OCI-LY7 (cell line): Measurements from ENCODE around the gene STARD9. TPM values are rescaled to one million over a fixed set of nuclear protein-coding genes. Genes with fewer than 3 reads are reported as not detected.

Source experiments
- BruUV-seq: library from RNA; stranded (reverse); fragments of 400-500 nt; replicated peaks from 2 replicates; lab custom pipeline; 2021; lab: Mats Ljungman, UMichigan
- CTCF ChIA-PET: fragments of 300-600 bp; sonication (Branson Sonifier 250); formaldehyde crosslinking; loops from one replicate; lab custom pipeline; 2022; ENCODE audit warnings: antibody characterized with exemption; ENCODE audit not compliant: unreplicated experiment; lab: Charles Lee
- POLR2A ChIA-PET: fragments of 300-600 bp; sonication (Branson Sonifier 250); formaldehyde crosslinking; loops from one replicate; lab custom pipeline; 2022; ENCODE audit warnings: antibody characterized with exemption; lab: Charles Lee
- DNase-seq: peaks from one replicate; pipeline ENCODE4 v3.0.0-alpha.2; 2015; ENCODE audit warnings: low spot score
- H2AFZ ChIP-seq: fragments of 200-600 bp; sonication (generic), shearing (Covaris generic); 2 replicates; pipeline ENCODE4 v1.6.1; 2014; ENCODE audit warnings: mild to moderate bottlenecking, antibody characterized with exemption, low read length, moderate library complexity
- H3K27ac ChIP-seq: fragments of 200-600 bp; sonication (generic); 2 replicates; pipeline ENCODE4 v1.5.1; 2014; ENCODE audit warnings: mixed run types, low read depth, mild to moderate bottlenecking, moderate library complexity, low read length, inconsistent platforms; ENCODE audit not compliant: poor library complexity, severe bottlenecking
- H3K36me3 ChIP-seq: fragments of 200-600 bp; sonication (generic); 2 replicates; pipeline ENCODE4 v1.6.1; 2014; ENCODE audit warnings: mild to moderate bottlenecking, antibody characterized with exemption, low read length, moderate library complexity, mixed read lengths; ENCODE audit not compliant: insufficient read depth
- H3K4me1 ChIP-seq: fragments of 200-600 bp; sonication (generic); 2 replicates; pipeline ENCODE4 v1.5.1; 2014; ENCODE audit warnings: mild to moderate bottlenecking, low read length; ENCODE audit not compliant: insufficient read depth, poor library complexity, severe bottlenecking
- H3K4me2 ChIP-seq: fragments of 200-600 bp; sonication (generic); 2 replicates; pipeline ENCODE4 v1.6.1; 2014; ENCODE audit warnings: mild to moderate bottlenecking, low read length
- H3K4me3 ChIP-seq: fragments of 200-600 bp; sonication (generic); 2 replicates; pipeline ENCODE4 v1.5.1; 2014; ENCODE audit warnings: mild to moderate bottlenecking, low read depth, low read length; ENCODE audit not compliant: poor library complexity, severe bottlenecking
- H3K79me2 ChIP-seq: fragments of 200-600 bp; sonication (generic); 2 replicates; pipeline ENCODE4 v1.6.1; 2016; ENCODE audit warnings: low read depth, mild to moderate bottlenecking, low read length, moderate library complexity, mixed read lengths; ENCODE audit not compliant: insufficient read depth
- H3K9me2 ChIP-seq: fragments of 200-600 bp; sonication (generic); 2 replicates; pipeline ENCODE4 v1.6.1; 2016; ENCODE audit warnings: mild to moderate bottlenecking, low read length, mixed read lengths; ENCODE audit not compliant: insufficient read depth
- H3K9me3 ChIP-seq: fragments of 200-600 bp; sonication (generic); 2 replicates; pipeline ENCODE4 v1.6.1; 2014; ENCODE audit warnings: mild to moderate bottlenecking, mixed run types, low read length, mixed read lengths
- H4K20me1 ChIP-seq: fragments of 200-600 bp; sonication (generic); 2 replicates; pipeline ENCODE4 v1.6.1; 2014; ENCODE audit warnings: mild to moderate bottlenecking, antibody characterized with exemption, low read length, moderate library complexity, mixed read lengths; ENCODE audit not compliant: insufficient read depth
- EZH2phosphoT487 ChIP-seq: fragments of 200-600 bp; sonication (generic); IDR thresholded peaks from 2 replicates; pipeline ENCODE4 v1.6.1; 2018; ENCODE audit warnings: low read depth, borderline replicate concordance, mild to moderate bottlenecking, mixed run types, antibody characterized with exemption, low read length, moderate library complexity, mixed read lengths
- intact Hi-C: fragments of 100-400 bp; cut with micrococcal nuclease; formaldehyde crosslinking; loops from one replicate; pipeline ENCODE4 v1.10.0; 2022; ENCODE audit not compliant: unreplicated experiment
- total RNA-seq, 2 experiments: library from RNA; depleted of rRNA in 1 of 2; stranded (reverse); fragments of >200 nt in 1 of 2; shearing (Covaris generic) in 1 of 2; gene quantifications; 2 replicates each; pipeline ENCODE4 v1.2.3, GENCODE V29; 2014 to 2022
- TF ChIP-seq, protein P1 (sequence below): fragments of 200-600 bp; sonication (generic); conservative IDR thresholded peaks from 2 replicates; pipeline ENCODE4 v1.5.1; 2014; ENCODE audit warnings: mild to moderate bottlenecking, antibody characterized with exemption, low read length, moderate library complexity, mixed read lengths

The STARD9 gene
- total RNA-seq, 2 experiments from 2014 or later, result 8.9 to 15.3 TPM

GRCh38 chr15:42533246-42533645 lies 42.2 kb upstream of the STARD9 start:
- no peak overlapping the region for H3K27ac ChIP-seq
- no peak overlapping the region for H3K4me2 ChIP-seq
- CTCF ChIA-PET, result no interaction called here
- intact Hi-C loops, result no loop called here
- no peaks in the 10 kb centered on the region for H3K4me1 ChIP-seq
- H3K4me3 ChIP-seq, result no peak overlapping the region
- POLR2A ChIA-PET, result interaction anchor here (0.7 to 0.9 kb wide), 2 partner anchors 41 to 43 kb away, joined by 3 to 5 read pairs; partner anchors contain the start of gene ZNF106
- TF ChIP-seq, protein P1, sequence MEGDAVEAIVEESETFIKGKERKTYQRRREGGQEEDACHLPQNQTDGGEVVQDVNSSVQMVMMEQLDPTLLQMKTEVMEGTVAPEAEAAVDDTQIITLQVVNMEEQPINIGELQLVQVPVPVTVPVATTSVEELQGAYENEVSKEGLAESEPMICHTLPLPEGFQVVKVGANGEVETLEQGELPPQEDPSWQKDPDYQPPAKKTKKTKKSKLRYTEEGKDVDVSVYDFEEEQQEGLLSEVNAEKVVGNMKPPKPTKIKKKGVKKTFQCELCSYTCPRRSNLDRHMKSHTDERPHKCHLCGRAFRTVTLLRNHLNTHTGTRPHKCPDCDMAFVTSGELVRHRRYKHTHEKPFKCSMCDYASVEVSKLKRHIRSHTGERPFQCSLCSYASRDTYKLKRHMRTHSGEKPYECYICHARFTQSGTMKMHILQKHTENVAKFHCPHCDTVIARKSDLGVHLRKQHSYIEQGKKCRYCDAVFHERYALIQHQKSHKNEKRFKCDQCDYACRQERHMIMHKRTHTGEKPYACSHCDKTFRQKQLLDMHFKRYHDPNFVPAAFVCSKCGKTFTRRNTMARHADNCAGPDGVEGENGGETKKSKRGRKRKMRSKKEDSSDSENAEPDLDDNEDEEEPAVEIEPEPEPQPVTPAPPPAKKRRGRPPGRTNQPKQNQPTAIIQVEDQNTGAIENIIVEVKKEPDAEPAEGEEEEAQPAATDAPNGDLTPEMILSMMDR, result no peak
- TF ChIP-seq EZH2phosphoT487, result no peak
- no peaks in the 10 kb centered on the region for H4K20me1 ChIP-seq
- H3K9me2 ChIP-seq, result no peaks in the 10 kb centered on the region
- H2AFZ ChIP-seq, result no peak overlapping the region
- H3K36me3 ChIP-seq, result peaks cover 57% of the 10 kb centered on the region
- BruUV-seq, result no TSS peak
- no peaks in the 10 kb centered on the region for H3K79me2 ChIP-seq
- no peaks in the 10 kb centered on the region for H3K9me3 ChIP-seq
- no peak for DNase-seq

DNA sequence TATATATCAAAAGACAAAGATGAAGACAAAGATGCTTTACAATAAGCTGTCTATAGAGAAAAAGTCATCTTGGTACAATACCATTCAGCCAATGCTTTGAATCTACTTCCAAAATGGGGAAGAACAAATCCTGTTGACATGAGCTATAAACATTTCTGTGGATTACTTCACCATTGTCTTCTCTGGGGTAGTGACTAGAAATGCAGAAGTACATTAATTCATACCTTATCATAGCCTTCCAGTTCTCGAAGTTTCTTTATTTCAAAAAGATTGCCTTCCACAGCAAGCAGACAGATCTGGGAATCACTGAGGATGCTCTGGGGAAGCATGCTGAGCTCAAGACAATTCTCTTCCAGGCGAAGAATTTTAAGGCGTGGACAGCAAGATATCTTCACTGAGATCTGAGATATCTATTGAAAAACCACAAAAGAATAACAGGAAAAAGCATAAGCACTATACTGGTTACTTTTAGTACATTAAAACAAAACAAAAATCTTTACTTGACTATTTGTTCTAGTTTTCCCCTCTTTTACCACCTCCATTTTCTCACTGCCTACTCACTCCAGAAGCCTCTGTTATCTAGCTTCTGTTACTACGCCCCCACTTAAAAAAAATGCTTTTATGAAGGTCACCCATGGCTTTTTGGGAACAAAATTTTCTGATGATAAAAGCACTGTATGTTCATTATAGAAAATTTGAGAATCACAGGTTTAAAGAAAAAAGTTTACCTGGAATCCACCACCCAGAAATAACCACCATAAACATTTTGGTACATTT lies 30.4 kb upstream of the STARD9 start:
- H3K9me2 ChIP-seq, result no peaks in the 10 kb centered on the region
- H2AFZ ChIP-seq, result no peak overlapping the region
- CTCF ChIA-PET, result no interaction called here
- no peak overlapping the region for H3K4me3 ChIP-seq
- intact Hi-C loops, result loop anchor here (10.0 kb wide), 1 partner anchor 110 kb away; no protein-coding TSS in a partner anchor
- no peak overlapping the region for H3K4me2 ChIP-seq
- H4K20me1 ChIP-seq, result 0 out of 2 replicates have a peak, but pooled peaks cover 10% of the 10 kb centered on the region
- peaks cover 26% of the 10 kb centered on the region for H3K79me2 ChIP-seq
- no peaks in the 10 kb centered on the region for H3K9me3 ChIP-seq
- BruUV-seq, result no TSS peak
- DNase-seq, result no peak
- peaks cover 55% of the 10 kb centered on the region for H3K36me3 ChIP-seq
- TF ChIP-seq EZH2phosphoT487, result no peak
- TF ChIP-seq, protein P1, result no peak
- no peak overlapping the region for H3K27ac ChIP-seq
- POLR2A ChIA-PET, result interaction anchor here (0.6 to 1.6 kb wide), 4 partner anchors 8 to 561 kb away, joined by 3 to 6 read pairs (median 4); partner anchors contain the start of gene UBR1
- H3K4me1 ChIP-seq, result peaks cover 24% of the 10 kb centered on the region

GRCh38 chr15:42547918-42548248 lies 27.5 kb upstream of the STARD9 start:
- Histone ChIP-seq H3K79me2 (peaks cover 55% of the 10 kb centered on the region), H3K4me3 (peak overlapping the region; percentile 98), H2AFZ (peak overlapping the region; percentile 89), H3K9me3 (no peaks in the 10 kb centered on the region), H3K4me1 (peaks cover 42% of the 10 kb centered on the region), H3K27ac (peak overlapping the region; percentile 71), H3K4me2 (peak overlapping the region; percentile 83), H3K9me2 (no peaks in the 10 kb centered on the region), H4K20me1 (0 out of 2 replicates have a peak, but pooled peaks cover 10% of the 10 kb centered on the region), H3K36me3 (peaks cover 57% of the 10 kb centered on the region)
- CTCF ChIA-PET, result no interaction called here
- POLR2A ChIA-PET, result interaction anchor here (0.6 to 3.4 kb wide), 6 partner anchors 9 to 1777 kb away, joined by 3 to 15 read pairs (median 3); partner anchors contain the start of gene STARD9
- intact Hi-C loops, result loop anchor here (2.0 to 10.0 kb wide), 2 partner anchors 57 to 107 kb away; partner anchors contain the start of gene ZNF106
- peak; percentile 34 for DNase-seq
- no peak for TF ChIP-seq EZH2phosphoT487
- TF ChIP-seq, protein P1, result no peak
- BruUV-seq, result TSS peak; percentile 68
